Measurements from ENCODE around the gene COBL. TPM values are rescaled to one million over a fixed set of nuclear protein-coding genes. Genes with fewer than 3 reads are reported as not detected.

Gene COBL
- total and polyA plus RNA-seq, 2 of the 8 experiments (the other 6 are each of a cell fraction or from before 2014, with no cell fraction given): 13.8 to 40.4 TPM

GRCh38 chr7:51300762-51301674 is 15.6 kb downstream of the COBL start:
- no peak overlapping the region for H3K4me2 ChIP-seq (ENCODE audit: insufficient read depth in 1 of 2, low read depth in 2 of 2, low read length in 2 of 2)
- H4K5ac ChIP-seq (ENCODE audit: insufficient read length, low read depth, low read length): no peak overlapping the region
- H3K23ac ChIP-seq (ENCODE audit: insufficient read length): no peak overlapping the region
- peaks cover 6 to 90% of the 10 kb centered on the region in 2 experiments; a peak in 3 of 4 replicates for H3K79me2 ChIP-seq (ENCODE audit: control insufficient read depth in 1 of 2, insufficient read depth in 2 of 2, low read length in 2 of 2)
- H3K4me3 ChIP-seq (ENCODE audit: extremely low read depth in 1 of 4, insufficient read depth in 2 of 4, low read depth in 3 of 4, low read length in 4 of 4): no peak overlapping the region
- no peak overlapping the region for H3K14ac ChIP-seq (ENCODE audit: insufficient read length)
- no peak overlapping the region for H3K27ac ChIP-seq (ENCODE audit: low read depth, low read length)
- no peak overlapping the region for H4K91ac ChIP-seq (replicated peaks; ENCODE audit: insufficient read length, low read length)
- H4K20me1 ChIP-seq (replicated peaks in 1 of 2; ENCODE audit: control insufficient read depth in 1 of 2, insufficient read depth in 2 of 2, low read length in 2 of 2): peaks cover 0 to 4% of the 10 kb centered on the region in 2 experiments
- no peak overlapping the region for H3K4ac ChIP-seq (replicated peaks; ENCODE audit: insufficient read length, low read depth, low read length)
- peaks cover 3% of the 10 kb centered on the region; the same call in 1 of the 2 replicates for H3K79me1 ChIP-seq (ENCODE audit: low read depth, low read length)
- H3K9ac ChIP-seq (replicated peaks in 1 of 4; ENCODE audit: extremely low read depth in 1 of 4, low read depth in 3 of 4, low read length in 3 of 4): no peak overlapping the region
- no peak overlapping the region for H3K56ac ChIP-seq (replicated peaks; ENCODE audit: insufficient read length, low read depth, low read length)
- no peaks in the 10 kb centered on the region for H3K36me3 ChIP-seq (ENCODE audit: control insufficient read depth in 2 of 4, insufficient read depth in 4 of 4, low read length in 3 of 4)
- CTCF ChIA-PET (ENCODE audit: partially characterized antibody): interaction anchor here (0.6 to 1.7 kb wide), 7 partner anchors 25 to 138 kb away, joined by 3 to 5 read pairs (median 3); no protein-coding TSS in a partner anchor
- peak overlapping the region; percentile 51; the same call in 1 of the 2 replicates for H3K18ac ChIP-seq (ENCODE audit: extremely low read depth, low read length)
- POLR2A ChIA-PET (ENCODE audit: partially characterized antibody): interaction anchor here (0.8 to 1.4 kb wide), 2 partner anchors 8 to 25 kb away, joined by 3 to 7 read pairs; no protein-coding TSS in a partner anchor
- H2BK5ac ChIP-seq (ENCODE audit: low read depth, low read length): no peak overlapping the region
- no peak overlapping the region for H2AK5ac ChIP-seq (ENCODE audit: low read depth, low read length)
- no peaks in the 10 kb centered on the region for H3K23me2 ChIP-seq (ENCODE audit: low read depth, low read length)
- no peak for FAIRE-seq
- DNase-seq (ENCODE audit: low read depth in 1 of 2, low spot score in 2 of 2): no peak
- H2BK15ac ChIP-seq (ENCODE audit: low read length): no peak overlapping the region
- H3K4me1 ChIP-seq (replicated peaks in 1 of 4; ENCODE audit: control insufficient read depth in 3 of 4, insufficient read depth in 4 of 4, low read length in 3 of 4): peaks cover 0 to 9% (median 4%) of the 10 kb centered on the region in 4 experiments; a peak in 3 of 7 replicates
- H4K8ac ChIP-seq (ENCODE audit: extremely low read depth, insufficient read depth, low read length): no peak overlapping the region; the same call in 1 of the 2 replicates
- H3K27me3 ChIP-seq (replicated peaks in 1 of 4; ENCODE audit: control insufficient read depth in 3 of 4, extremely low read depth in 1 of 4, insufficient read depth in 3 of 4, low read length in 3 of 4): no peaks in the 10 kb centered on the region
- no peak overlapping the region for H2BK12ac ChIP-seq (ENCODE audit: low read depth, low read length)
- 92% methylated on average over 30 of the region's 30 CpGs; no CpG with 5 or more reads in 1 of the 2 experiments for WGBS, 2 experiments (ENCODE audit: extremely low coverage in 1 of 2, insufficient coverage in 1 of 2, insufficient read length in 1 of 2, insufficient replicate concordance in 2 of 2, low coverage in 1 of 2, low lambda C conversion rate in 2 of 2, missing lambda C conversion rate in 1 of 2)
- no peak overlapping the region for H2AFZ ChIP-seq (ENCODE audit: low read length)
- no peak overlapping the region for H2BK120ac ChIP-seq (replicated peaks; ENCODE audit: low read depth, low read length)
- H2BK20ac ChIP-seq (ENCODE audit: low read length): no peak overlapping the region
- no peaks in the 10 kb centered on the region for H3K9me3 ChIP-seq (ENCODE audit: insufficient read depth in 2 of 2, low read depth in 1 of 2, low read length in 1 of 2)
- no peak for TF ChIP-seq GTF2F1 (IDR thresholded peaks at IDR 0.05; ENCODE audit: borderline replicate concordance, low read depth, low read length)
- no peak for TF ChIP-seq SP1 (IDR thresholded peaks at IDR 0.05; ENCODE audit: low read depth, low read length)
- no peak for TF ChIP-seq RXRA (IDR thresholded peaks at IDR 0.05; ENCODE audit: insufficient read depth, low read depth, low read length)
- TF ChIP-seq KDM4A (IDR thresholded peaks at IDR 0.05; ENCODE audit: low read depth, low read length, severe bottlenecking): no peak
- no peak for TF ChIP-seq EP300 (IDR thresholded peaks at IDR 0.05; ENCODE audit: borderline replicate concordance in 1 of 2, low read depth in 2 of 2, low read length in 2 of 2)
- TF ChIP-seq KDM1A (IDR thresholded peaks at IDR 0.05; ENCODE audit: borderline replicate concordance, low read length): no peak
- no peak for TF ChIP-seq HDAC2 (IDR thresholded peaks at IDR 0.05; ENCODE audit: borderline replicate concordance in 1 of 2, low read depth in 2 of 2, low read length in 2 of 2)
- TF ChIP-seq POU5F1 (IDR thresholded peaks at IDR 0.05; ENCODE audit: low read depth, low read length): no peak
- no peak for TF ChIP-seq RFX5 (IDR thresholded peaks at IDR 0.05; ENCODE audit: borderline replicate concordance, low read depth, low read length)
- no peak for TF ChIP-seq SP4 (IDR thresholded peaks at IDR 0.05; ENCODE audit: low read length)
- no peak for TF ChIP-seq GABPA (IDR thresholded peaks at IDR 0.05; ENCODE audit: borderline replicate concordance, insufficient read depth, low read length)
